Epithelial cell of proximal tubule (primary cell): ENCODE results near the gene ASB12. TPM values are rescaled to one million over a fixed set of nuclear protein-coding genes. Genes with fewer than 3 reads are reported as not detected.
"Not testable (repeated sequence)": the region's sequence is repeated elsewhere in the genome, so short reads cannot be mapped to it uniquely, and the experiment has no call there.

ENCODE experiments used
- DNase-seq: peaks from one replicate; pipeline ENCODE4 v3.0.0-alpha.2; 2011; ENCODE audit warnings: low read depth
- H3K4me3 ChIP-seq: 2 replicates; pipeline ENCODE4 v1.5.1; 2011; ENCODE audit warnings: low read depth, mild to moderate bottlenecking, low read length
- total RNA-seq: library from RNA; depleted of rRNA; stranded (reverse); fragments of >200 nt; gene quantifications from 2 replicates; pipeline ENCODE4 v1.2.3, GENCODE V29; 2015
- TF ChIP-seq, protein P1 (sequence below): conservative IDR thresholded peaks from 2 replicates; pipeline ENCODE4 v1.5.1; 2012; ENCODE audit warnings: low read depth, mild to moderate bottlenecking, low read length

ASB12 gene
- 0.07 TPM in 1 of 2 replicates, not detected in the other for total RNA-seq

GRCh38 chrX:64230123-64230970 lies at the start of gene ASB12:
ASB12 (minus strand) TSS chrX:64230607; CDS start chrX:64225650, 4,957 bp downstream.
- no peak within 1 kb of the TSS for H3K4me3 ChIP-seq
- DNase-seq, result no peak
- TF ChIP-seq, protein P1, sequence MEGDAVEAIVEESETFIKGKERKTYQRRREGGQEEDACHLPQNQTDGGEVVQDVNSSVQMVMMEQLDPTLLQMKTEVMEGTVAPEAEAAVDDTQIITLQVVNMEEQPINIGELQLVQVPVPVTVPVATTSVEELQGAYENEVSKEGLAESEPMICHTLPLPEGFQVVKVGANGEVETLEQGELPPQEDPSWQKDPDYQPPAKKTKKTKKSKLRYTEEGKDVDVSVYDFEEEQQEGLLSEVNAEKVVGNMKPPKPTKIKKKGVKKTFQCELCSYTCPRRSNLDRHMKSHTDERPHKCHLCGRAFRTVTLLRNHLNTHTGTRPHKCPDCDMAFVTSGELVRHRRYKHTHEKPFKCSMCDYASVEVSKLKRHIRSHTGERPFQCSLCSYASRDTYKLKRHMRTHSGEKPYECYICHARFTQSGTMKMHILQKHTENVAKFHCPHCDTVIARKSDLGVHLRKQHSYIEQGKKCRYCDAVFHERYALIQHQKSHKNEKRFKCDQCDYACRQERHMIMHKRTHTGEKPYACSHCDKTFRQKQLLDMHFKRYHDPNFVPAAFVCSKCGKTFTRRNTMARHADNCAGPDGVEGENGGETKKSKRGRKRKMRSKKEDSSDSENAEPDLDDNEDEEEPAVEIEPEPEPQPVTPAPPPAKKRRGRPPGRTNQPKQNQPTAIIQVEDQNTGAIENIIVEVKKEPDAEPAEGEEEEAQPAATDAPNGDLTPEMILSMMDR, result no peak

- TF ChIP-seq, protein P1, result no peak
- no peak overlapping the region for H3K4me3 ChIP-seq
- DNase-seq, result no peak
Observed at GRCh38 chrX:64265265-64265664, 34.9 kb upstream of the ASB12 start.

- no peak for DNase-seq
- H3K4me3 ChIP-seq, result no peak overlapping the region
- TF ChIP-seq, protein P1, result no peak
Observed at GRCh38 chrX:64229154-64229553, 1.3 kb downstream of the ASB12 start.

- DNase-seq, result no peak
- H3K4me3 ChIP-seq, result no peak overlapping the region
- TF ChIP-seq, protein P1, result no peak
Observed at GRCh38 chrX:64218023-64218422, 12.4 kb downstream of the ASB12 start.

GRCh38 chrX:64213989-64214388 lies 16.4 kb downstream of the ASB12 start:
- TF ChIP-seq, protein P1, result peak; percentile 10
- H3K4me3 ChIP-seq, DNase-seq: not testable (repeated sequence)

DNA sequence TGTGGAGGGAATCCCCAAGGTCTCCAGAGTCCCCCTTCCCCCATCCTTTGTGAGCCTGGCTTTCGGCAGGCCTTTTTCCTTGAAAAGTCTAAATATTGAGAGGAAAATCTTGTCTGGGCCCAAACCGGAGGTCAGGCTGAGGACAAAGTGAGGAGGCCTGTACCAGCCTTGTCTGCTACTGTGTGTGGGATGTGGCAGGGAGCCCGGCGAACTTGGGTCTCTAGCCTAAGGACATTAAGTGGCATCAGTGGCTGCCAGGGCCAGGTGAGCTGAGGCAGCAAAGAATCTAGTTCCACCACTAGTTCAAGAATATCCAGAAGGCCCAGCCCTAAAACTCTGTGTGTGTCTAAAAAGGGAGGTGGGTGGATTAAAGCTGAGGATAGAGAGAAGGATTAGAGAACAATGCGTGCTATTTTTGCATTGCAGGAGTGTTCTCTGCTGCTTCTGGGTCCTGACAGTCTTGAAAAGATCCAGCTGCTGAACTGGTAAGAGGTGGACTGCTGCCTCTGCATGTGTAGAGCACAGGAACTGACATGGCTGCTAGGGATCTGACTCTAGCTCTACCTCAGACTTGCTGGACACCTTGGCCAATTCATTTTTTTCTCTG lies 23.7 kb downstream of the ASB12 start:
- DNase-seq, result no peak
- H3K4me3 ChIP-seq, result peak overlapping the region; percentile 70
- TF ChIP-seq, protein P1, result no peak
